OCI-LY7 (cell line): ENCODE measurements around the gene THBD. TPM values are rescaled to one million over a fixed set of nuclear protein-coding genes. Genes with fewer than 3 reads are reported as not detected.

Experiments
- BruUV-seq: library from RNA; stranded (reverse); fragments of 400-500 nt; replicated peaks from 2 replicates; lab custom pipeline; 2021; lab: Mats Ljungman, UMichigan
- CTCF ChIA-PET: fragments of 300-600 bp; sonication (Branson Sonifier 250); formaldehyde crosslinking; loops from one replicate; lab custom pipeline; 2022; ENCODE audit warnings: antibody characterized with exemption; ENCODE audit not compliant: unreplicated experiment; lab: Charles Lee
- POLR2A ChIA-PET: fragments of 300-600 bp; sonication (Branson Sonifier 250); formaldehyde crosslinking; loops from one replicate; lab custom pipeline; 2022; ENCODE audit warnings: antibody characterized with exemption; lab: Charles Lee
- DNase-seq: peaks from one replicate; pipeline ENCODE4 v3.0.0-alpha.2; 2015; ENCODE audit warnings: low spot score
- H2AFZ ChIP-seq: fragments of 200-600 bp; sonication (generic), shearing (Covaris generic); 2 replicates; pipeline ENCODE4 v1.6.1; 2014; ENCODE audit warnings: mild to moderate bottlenecking, antibody characterized with exemption, low read length, moderate library complexity
- H3K27ac ChIP-seq: fragments of 200-600 bp; sonication (generic); 2 replicates; pipeline ENCODE4 v1.5.1; 2014; ENCODE audit warnings: mixed run types, low read depth, mild to moderate bottlenecking, moderate library complexity, low read length, inconsistent platforms; ENCODE audit not compliant: poor library complexity, severe bottlenecking
- H3K36me3 ChIP-seq: fragments of 200-600 bp; sonication (generic); 2 replicates; pipeline ENCODE4 v1.6.1; 2014; ENCODE audit warnings: mild to moderate bottlenecking, antibody characterized with exemption, low read length, moderate library complexity, mixed read lengths; ENCODE audit not compliant: insufficient read depth
- H3K4me1 ChIP-seq: fragments of 200-600 bp; sonication (generic); 2 replicates; pipeline ENCODE4 v1.5.1; 2014; ENCODE audit warnings: mild to moderate bottlenecking, low read length; ENCODE audit not compliant: insufficient read depth, poor library complexity, severe bottlenecking
- H3K4me2 ChIP-seq: fragments of 200-600 bp; sonication (generic); 2 replicates; pipeline ENCODE4 v1.6.1; 2014; ENCODE audit warnings: mild to moderate bottlenecking, low read length
- H3K4me3 ChIP-seq: fragments of 200-600 bp; sonication (generic); 2 replicates; pipeline ENCODE4 v1.5.1; 2014; ENCODE audit warnings: mild to moderate bottlenecking, low read depth, low read length; ENCODE audit not compliant: poor library complexity, severe bottlenecking
- H3K79me2 ChIP-seq: fragments of 200-600 bp; sonication (generic); 2 replicates; pipeline ENCODE4 v1.6.1; 2016; ENCODE audit warnings: low read depth, mild to moderate bottlenecking, low read length, moderate library complexity, mixed read lengths; ENCODE audit not compliant: insufficient read depth
- H3K9me2 ChIP-seq: fragments of 200-600 bp; sonication (generic); 2 replicates; pipeline ENCODE4 v1.6.1; 2016; ENCODE audit warnings: mild to moderate bottlenecking, low read length, mixed read lengths; ENCODE audit not compliant: insufficient read depth
- H3K9me3 ChIP-seq: fragments of 200-600 bp; sonication (generic); 2 replicates; pipeline ENCODE4 v1.6.1; 2014; ENCODE audit warnings: mild to moderate bottlenecking, mixed run types, low read length, mixed read lengths
- H4K20me1 ChIP-seq: fragments of 200-600 bp; sonication (generic); 2 replicates; pipeline ENCODE4 v1.6.1; 2014; ENCODE audit warnings: mild to moderate bottlenecking, antibody characterized with exemption, low read length, moderate library complexity, mixed read lengths; ENCODE audit not compliant: insufficient read depth
- CTCF ChIP-seq: fragments of 200-600 bp; sonication (generic); conservative IDR thresholded peaks from 2 replicates; pipeline ENCODE4 v1.5.1; 2014; ENCODE audit warnings: mild to moderate bottlenecking, antibody characterized with exemption, low read length, moderate library complexity, mixed read lengths
- EZH2phosphoT487 ChIP-seq: fragments of 200-600 bp; sonication (generic); IDR thresholded peaks from 2 replicates; pipeline ENCODE4 v1.6.1; 2018; ENCODE audit warnings: low read depth, borderline replicate concordance, mild to moderate bottlenecking, mixed run types, antibody characterized with exemption, low read length, moderate library complexity, mixed read lengths
- intact Hi-C: fragments of 100-400 bp; cut with micrococcal nuclease; formaldehyde crosslinking; loops from one replicate; pipeline ENCODE4 v1.10.0; 2022; ENCODE audit not compliant: unreplicated experiment
- total RNA-seq, 2 experiments: library from RNA; depleted of rRNA in 1 of 2; stranded (reverse); fragments of >200 nt in 1 of 2; shearing (Covaris generic) in 1 of 2; gene quantifications; 2 replicates each; pipeline ENCODE4 v1.2.3, GENCODE V29; 2014 to 2022

Gene THBD
- total RNA-seq, 2 experiments from 2014 or later = not detected

GRCh38 chr20:23003881-23004460 is 45.5 kb downstream of the THBD start:
- ChIA-PET POLR2A (no interaction called here), CTCF (no interaction called here)
- Histone ChIP-seq H3K79me2 (no peaks in the 10 kb centered on the region), H2AFZ (no peak overlapping the region), H3K4me3 (no peak overlapping the region), H3K4me2 (no peak overlapping the region), H3K36me3 (no peaks in the 10 kb centered on the region), H3K9me2 (no peaks in the 10 kb centered on the region), H3K27ac (no peak overlapping the region), H4K20me1 (no peaks in the 10 kb centered on the region), H3K9me3 (no peaks in the 10 kb centered on the region), H3K4me1 (no peaks in the 10 kb centered on the region)
- TF ChIP-seq EZH2phosphoT487 (no peak), CTCF (no peak)
- BruUV-seq = no TSS peak
- no peak for DNase-seq
- intact Hi-C loops = no loop called here

GRCh38 chr20:23003077-23003635 is 46.3 kb downstream of the THBD start:
- no peak for DNase-seq
- no peaks in the 10 kb centered on the region for H3K79me2 ChIP-seq
- H3K9me2 ChIP-seq = no peaks in the 10 kb centered on the region
- intact Hi-C loops = no loop called here
- H4K20me1 ChIP-seq = no peaks in the 10 kb centered on the region
- ChIA-PET POLR2A (no interaction called here), CTCF (no interaction called here)
- no peak overlapping the region for H3K4me3 ChIP-seq
- no peak overlapping the region for H2AFZ ChIP-seq
- no peaks in the 10 kb centered on the region for H3K4me1 ChIP-seq
- H3K9me3 ChIP-seq = no peaks in the 10 kb centered on the region
- H3K36me3 ChIP-seq = no peaks in the 10 kb centered on the region
- no peak for TF ChIP-seq CTCF
- TF ChIP-seq EZH2phosphoT487 = no peak
- no peak overlapping the region for H3K4me2 ChIP-seq
- no peak overlapping the region for H3K27ac ChIP-seq
- BruUV-seq = no TSS peak

- Histone ChIP-seq H3K4me3 (no peak overlapping the region), H3K27ac (no peak overlapping the region), H2AFZ (no peak overlapping the region), H3K4me1 (no peaks in the 10 kb centered on the region), H3K9me3 (no peaks in the 10 kb centered on the region), H3K79me2 (no peaks in the 10 kb centered on the region), H3K36me3 (no peaks in the 10 kb centered on the region), H3K4me2 (no peak overlapping the region), H3K9me2 (no peaks in the 10 kb centered on the region), H4K20me1 (no peaks in the 10 kb centered on the region)
- CTCF ChIA-PET = no interaction called here
- TF ChIP-seq EZH2phosphoT487 (no peak), CTCF (no peak)
- no TSS peak for BruUV-seq
- no peak for DNase-seq
- intact Hi-C loops = no loop called here
- POLR2A ChIA-PET = interaction anchor here (0.5 kb wide), 1 partner anchor 297 kb away, joined by 5 read pairs; no protein-coding TSS in a partner anchor
These were observed 47.2 kb downstream of the THBD start for GRCh38 chr20:23002276-23002675.
